ENCODE measurements around the gene RBM23.

GRCh38 chr14:22848351-22849164 is 70.4 kb downstream of the RBM23 start:
- no peak for TF ChIP-seq POLR2A (IDR thresholded peaks at IDR 0.05; ENCODE audit: low read depth, low read length)
- TF ChIP-seq POLR2AphosphoS5 (IDR thresholded peaks at IDR 0.05; ENCODE audit: low read depth, low read length), result no peak
- no peak for TF ChIP-seq TAF1 (IDR thresholded peaks at IDR 0.05; ENCODE audit: borderline replicate concordance, low read depth, low read length)
